Subcutaneous adipose tissue (tissue), 4 donors: ENCODE data around the gene RGS13. TPM values are rescaled to one million over a fixed set of nuclear protein-coding genes. Genes with fewer than 3 reads are reported as not detected.

Source experiments
- total RNA-seq, 4 donors: library from RNA; depleted of rRNA; stranded (reverse); fragments of >200 nt; gene quantifications; one replicate each; pipeline ENCODE4 v1.1.0, GENCODE V29; 2016
- TF ChIP-seq, protein P1 (sequence below): fragments of 450-650 bp; IDR thresholded peaks from one replicate; pipeline ENCODE4 v1.5.1; 2016; ENCODE audit warnings: low read depth, mild to moderate bottlenecking, control low read depth, antibody characterized with exemption, moderate library complexity

RGS13 gene
- total RNA-seq, 4 donors from 2014 or later = 0.19 to 1.4 (median 1.0) TPM

DNA sequence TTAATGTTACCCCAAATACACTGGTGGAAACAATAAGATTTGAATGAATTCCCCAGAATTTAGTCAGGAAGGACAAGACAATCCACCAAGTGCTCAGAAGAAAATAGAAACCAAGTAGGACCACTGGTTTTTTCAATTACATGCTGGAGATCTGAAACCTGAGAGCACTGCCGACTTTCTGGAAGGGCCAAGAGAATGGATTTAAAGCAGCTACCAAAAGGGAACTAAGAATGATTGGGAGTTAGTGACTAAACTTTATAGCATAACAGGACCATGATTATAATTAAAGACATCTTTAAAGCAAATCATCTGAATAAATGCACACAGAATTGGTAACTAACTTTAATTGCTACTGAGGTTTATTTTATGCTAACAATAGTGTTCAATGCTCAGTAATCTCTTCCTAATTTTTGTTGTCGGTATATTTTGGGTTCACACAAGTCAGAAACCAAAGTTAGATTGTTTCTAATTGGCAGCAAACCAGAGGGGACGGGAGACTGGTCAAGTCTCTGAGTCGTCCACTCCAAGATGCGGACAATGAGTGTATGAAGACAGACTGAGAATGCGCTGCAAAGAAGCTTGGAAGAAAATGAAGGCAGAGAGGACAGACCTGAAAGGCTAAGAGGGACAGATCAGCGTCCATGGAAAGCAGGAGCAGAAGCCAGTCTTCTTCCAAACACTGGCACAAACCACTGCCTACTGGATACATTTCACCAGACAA, 2.3 kb upstream of the RGS13 start:
- TF ChIP-seq, protein P1, sequence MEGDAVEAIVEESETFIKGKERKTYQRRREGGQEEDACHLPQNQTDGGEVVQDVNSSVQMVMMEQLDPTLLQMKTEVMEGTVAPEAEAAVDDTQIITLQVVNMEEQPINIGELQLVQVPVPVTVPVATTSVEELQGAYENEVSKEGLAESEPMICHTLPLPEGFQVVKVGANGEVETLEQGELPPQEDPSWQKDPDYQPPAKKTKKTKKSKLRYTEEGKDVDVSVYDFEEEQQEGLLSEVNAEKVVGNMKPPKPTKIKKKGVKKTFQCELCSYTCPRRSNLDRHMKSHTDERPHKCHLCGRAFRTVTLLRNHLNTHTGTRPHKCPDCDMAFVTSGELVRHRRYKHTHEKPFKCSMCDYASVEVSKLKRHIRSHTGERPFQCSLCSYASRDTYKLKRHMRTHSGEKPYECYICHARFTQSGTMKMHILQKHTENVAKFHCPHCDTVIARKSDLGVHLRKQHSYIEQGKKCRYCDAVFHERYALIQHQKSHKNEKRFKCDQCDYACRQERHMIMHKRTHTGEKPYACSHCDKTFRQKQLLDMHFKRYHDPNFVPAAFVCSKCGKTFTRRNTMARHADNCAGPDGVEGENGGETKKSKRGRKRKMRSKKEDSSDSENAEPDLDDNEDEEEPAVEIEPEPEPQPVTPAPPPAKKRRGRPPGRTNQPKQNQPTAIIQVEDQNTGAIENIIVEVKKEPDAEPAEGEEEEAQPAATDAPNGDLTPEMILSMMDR = no peak

DNA sequence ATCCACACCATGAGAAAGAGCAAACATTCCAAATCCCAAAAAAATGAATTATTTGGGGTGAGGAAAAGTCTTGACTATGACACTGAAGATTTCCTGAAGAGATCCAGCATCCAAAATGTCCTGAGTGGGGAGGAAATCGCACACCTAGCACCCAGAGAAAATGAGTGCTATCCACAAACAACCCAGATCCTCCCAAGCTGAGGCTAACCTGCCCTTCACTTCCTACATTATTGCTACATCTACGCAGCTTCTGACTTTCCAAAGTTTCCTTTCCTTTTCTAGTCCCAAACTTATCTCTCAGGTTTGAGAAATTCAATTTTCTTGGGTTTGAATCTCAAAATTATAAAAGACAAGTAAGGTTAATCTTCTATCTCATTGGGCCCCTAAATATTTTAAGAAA, 906 bp upstream of the RGS13 start:
- TF ChIP-seq, protein P1 = no peak

DNA sequence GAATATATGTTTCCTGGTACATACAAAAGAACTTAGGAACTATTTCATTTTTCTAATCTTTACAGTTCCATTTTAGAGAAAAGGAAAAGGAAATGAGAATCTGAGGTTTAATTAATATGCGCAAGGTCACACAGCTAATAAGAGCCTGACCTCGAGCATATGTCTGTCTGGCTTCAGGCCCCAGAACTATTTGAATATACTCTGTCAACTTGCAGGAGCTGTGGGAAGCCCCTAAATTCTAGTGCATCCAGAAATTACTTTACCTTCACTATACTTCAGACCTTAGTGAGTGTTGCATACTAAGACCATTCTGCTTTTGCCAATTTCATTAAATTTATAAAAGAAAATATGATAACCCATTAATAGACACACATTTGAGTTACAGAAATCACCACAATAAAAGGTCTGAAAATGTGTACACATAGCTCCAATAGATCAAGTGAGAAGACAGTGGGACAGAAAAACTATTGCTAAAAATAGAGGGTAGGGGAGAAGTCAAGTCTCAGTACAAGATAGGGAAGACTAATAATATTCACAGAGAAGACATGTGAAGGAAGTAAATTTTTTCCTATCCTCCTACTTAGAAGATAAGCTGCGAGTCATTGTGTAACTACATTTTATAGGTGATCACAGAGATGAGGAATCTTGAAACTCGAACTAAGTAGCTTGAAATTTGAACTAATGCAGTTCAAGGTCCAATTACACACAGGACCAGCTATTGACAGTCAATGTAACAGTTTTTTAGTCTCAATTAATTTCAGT, 3.8 kb downstream of the RGS13 start:
- TF ChIP-seq, protein P1 = no peak

DNA sequence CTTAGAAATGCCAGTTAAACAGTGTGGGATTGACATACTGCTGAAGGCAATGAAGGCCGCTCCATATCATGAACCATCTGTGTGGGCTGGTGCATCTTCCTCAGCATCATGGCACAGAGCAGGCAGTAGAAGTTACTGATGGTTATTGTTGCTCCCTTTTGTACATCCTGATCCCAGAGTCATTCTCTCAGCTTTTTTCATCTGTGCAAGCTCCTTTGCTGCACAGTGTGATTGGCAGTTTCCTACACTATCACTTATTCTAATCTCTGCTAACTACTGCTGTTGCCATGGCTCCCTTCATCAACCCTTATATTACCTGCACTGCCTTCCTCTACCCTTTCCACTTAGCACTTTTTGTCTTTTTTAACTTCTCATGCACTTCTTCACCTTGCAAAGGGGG, 16.2 kb downstream of the RGS13 start:
- TF ChIP-seq, protein P1 = no peak

DNA sequence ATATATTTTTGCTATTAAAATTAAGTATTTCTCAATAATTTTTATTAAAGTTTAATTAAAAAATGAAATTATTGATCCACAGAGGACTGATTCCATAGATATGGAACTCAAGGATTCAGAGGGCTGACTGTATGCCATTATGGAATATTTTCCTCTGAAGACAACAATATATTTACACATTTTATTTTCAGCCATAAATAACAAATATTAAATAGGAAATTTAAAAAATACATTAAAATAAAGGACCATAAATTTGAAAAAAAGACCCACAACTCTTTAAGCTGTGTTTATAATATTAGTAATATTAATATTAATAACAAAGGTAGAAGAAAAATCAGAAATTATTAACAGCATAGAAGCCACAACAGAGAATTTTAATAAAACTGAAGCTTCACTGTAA, 18.2 kb downstream of the RGS13 start:
- TF ChIP-seq, protein P1 = no peak

DNA sequence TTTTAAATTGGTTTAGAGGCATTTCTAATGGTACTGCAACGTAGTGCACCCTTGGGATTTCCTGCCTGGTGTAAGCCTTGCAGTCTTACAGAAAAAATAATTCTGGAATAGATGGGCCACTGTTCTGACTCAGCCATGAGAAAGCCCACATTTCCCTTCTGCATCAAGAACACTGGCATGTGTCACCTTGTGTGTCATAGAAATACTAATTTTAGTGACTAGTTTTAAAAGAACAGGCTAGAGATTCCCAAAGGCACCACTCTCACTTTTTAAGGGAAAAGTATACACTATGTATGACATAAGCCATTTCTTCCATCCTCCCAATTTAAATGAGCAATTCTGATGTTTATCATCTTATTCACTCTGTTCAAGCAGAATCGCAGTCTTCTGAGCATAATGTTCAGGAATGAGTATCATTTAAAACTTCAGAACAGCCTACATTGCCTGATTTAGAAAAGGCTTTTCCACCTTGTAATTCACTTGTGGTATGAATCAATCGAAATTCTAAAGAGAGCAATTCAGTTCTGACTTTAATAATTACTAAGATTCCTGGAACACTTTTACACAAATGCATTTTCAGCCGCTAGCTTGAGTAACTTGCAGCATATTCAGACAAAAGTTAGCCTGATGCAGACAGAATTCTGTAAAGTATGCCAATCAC, 18.8 kb downstream of the RGS13 start:
- TF ChIP-seq, protein P1 = no peak

DNA sequence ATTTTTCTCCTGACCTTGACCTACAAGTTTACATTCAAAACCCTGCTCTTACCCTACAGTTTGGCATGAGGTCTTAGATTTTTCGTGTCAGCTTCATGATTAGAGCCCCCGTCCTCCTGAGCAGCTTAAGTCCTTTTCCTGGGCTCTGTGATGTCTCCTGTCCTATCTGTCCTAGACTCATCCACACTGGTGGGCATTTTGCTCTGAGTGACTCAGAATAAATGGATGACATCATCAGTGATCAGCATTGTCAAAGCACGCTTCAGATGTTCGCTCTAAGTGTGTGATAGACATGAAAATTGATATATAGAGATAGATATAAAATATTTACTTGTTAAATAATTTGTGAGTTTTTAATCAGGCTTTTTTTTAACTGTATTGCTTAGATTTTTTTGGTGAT, 21.8 kb downstream of the RGS13 start:
- TF ChIP-seq, protein P1 = no peak
